SU-DHL-6 (cell line): ENCODE results near the gene PRKAG3.

Experiments used
- CTCF ChIP-seq: fragments of 200-600 bp; sonication (generic); IDR thresholded peaks from one replicate; pipeline ENCODE4 v1.5.1; 2017; ENCODE audit warnings: antibody characterized with exemption, mild to moderate bottlenecking, low read length, moderate library complexity; ENCODE audit not compliant: insufficient read depth, poor library complexity, severe bottlenecking
- EZH2phosphoT487 ChIP-seq: fragments of 200-600 bp; sonication (generic), shearing (Covaris generic); conservative IDR thresholded peaks from 2 replicates; pipeline ENCODE4 v1.6.1; 2018; ENCODE audit warnings: mild to moderate bottlenecking, antibody characterized with exemption, low read length, moderate library complexity, mixed read lengths

GRCh38 chr2:218785103-218785502, 46.5 kb downstream of the PRKAG3 start:
- TF ChIP-seq CTCF = no peak
- TF ChIP-seq EZH2phosphoT487 = no peak
